Raji (cell line): ENCODE results near the gene ABLIM3.

ENCODE experiments used
- POLR2A ChIP-seq: IDR thresholded peaks from 2 replicates; pipeline ENCODE4 v1.6.1; 2011; ENCODE audit warnings: low read depth, low read length, control low read depth; ENCODE audit not compliant: insufficient read depth

ABLIM3 gene

GRCh38 chr5:149261246-149261645 lies 120.0 kb downstream of the ABLIM3 start:
- no peak for TF ChIP-seq POLR2A

- TF ChIP-seq POLR2A = no peak
Observed at GRCh38 chr5:149262315-149262714, 121.0 kb downstream of the ABLIM3 start.

DNA sequence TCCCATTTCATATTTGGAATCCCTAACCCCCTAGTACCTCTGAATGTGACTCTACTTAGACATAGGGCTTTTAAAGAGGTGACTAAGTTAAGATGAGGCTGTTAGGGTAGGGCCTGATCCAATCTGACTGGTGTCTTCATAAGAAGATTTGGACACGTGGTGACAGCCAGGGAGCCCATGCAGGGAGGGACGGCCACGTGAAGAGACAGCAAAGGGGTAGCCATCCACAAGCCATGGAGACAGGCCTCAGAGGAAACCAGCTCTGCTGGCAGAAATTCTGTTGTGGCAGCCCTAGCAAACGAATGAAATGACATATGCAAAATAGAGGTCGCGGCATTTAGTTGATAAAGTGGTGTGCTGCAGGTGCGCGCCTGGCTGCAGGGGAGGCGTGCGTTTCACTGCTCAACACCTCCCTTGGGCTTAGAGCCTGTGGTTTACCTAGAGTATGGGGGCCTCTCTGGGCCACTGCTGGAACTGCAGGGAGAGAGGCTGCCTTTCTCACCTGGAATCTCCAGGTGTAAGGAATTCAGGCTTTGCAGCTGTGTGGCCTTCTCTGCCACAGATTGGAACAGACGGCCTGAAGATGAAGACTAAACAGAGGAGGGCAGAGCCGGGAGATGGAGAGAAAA lies 123.3 kb downstream of the ABLIM3 start:
- TF ChIP-seq POLR2A = no peak

DNA sequence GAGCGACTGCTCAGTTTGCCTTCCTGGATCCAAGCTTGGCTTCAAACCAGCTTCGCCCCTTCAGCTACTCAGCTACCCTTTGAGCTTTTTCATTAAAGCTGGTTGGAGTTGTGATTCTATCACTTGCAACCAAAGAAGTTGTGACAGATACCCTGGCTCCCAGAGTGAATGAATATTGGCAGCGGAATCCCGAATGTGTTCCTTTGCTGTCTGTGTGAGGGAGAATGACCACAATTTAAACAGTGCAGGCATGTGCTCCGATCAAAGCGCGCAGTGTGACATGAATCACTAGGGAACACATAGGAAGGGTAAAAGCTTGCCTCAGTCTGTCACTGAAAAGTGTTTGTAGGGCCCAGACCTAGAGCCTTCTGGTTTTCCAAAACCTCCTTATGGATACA lies 123.8 kb downstream of the ABLIM3 start:
- no peak for TF ChIP-seq POLR2A

GRCh38 chr5:149265597-149265996 lies 124.3 kb downstream of the ABLIM3 start:
- no peak for TF ChIP-seq POLR2A

DNA sequence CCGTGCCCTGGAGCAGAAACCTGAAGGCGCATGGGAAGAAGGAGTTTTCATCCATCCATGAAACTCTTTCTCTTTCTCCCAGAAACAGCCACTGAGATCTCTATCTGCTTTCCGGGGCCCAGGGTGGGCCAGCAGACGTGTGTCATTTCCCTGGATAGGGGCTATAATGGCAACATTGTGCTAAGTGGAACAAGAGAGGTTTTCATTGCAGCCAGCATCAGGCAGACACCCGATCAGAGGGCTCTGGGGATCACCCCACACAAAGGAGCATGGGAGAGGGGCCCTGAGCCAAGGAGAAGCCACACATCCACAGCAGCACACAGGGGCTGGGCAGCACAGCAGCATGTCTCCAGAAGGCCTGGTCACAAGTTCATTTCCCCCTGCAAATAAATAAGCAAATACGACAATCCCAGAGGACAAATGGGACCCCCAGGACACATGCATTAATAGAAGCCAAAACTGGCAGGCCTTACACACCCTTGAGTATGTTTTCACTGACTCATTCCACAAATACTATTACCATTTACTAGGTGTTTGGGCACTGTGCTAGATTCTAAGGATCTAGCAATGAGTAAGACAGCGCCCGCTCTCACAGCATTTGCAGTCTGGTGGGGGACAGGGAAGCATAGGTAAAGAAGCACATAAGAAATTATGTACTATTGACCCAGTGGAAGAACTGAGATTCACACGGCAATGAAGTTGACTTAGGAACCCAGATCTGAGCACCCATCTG lies 126.1 kb downstream of the ABLIM3 start:
- TF ChIP-seq POLR2A = no peak

DNA sequence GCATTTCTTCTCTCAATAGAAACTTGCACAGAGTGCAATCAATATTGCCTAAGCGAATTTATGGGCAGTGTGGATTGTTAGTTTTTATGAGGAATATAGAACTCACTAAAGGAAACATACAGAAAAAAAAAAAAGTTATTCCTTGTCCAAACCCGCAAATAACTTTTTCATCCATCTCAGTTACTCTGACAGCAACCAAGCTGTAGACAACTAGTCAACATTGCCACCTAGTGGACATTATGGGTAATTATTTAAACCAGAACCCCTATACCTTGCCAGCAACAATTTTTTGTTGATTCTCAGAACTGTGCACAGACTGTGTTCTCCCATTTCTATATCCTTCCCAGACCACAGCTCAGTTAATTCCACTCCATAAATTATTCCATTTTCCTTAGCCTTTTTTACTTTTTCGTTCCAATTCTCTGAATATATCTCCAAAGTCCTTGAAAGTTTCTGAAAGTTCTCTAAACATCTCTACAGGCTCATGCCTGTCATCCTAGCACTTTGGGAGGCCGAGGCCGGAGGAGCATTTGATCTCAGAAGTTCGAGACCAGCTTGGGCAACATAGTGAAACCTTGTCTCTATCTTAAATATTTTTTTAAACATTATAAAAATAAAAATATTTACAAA lies 127.8 kb downstream of the ABLIM3 start:
- no peak for TF ChIP-seq POLR2A

- no peak for TF ChIP-seq POLR2A
Observed at GRCh38 chr5:149271195-149271715, 130.0 kb downstream of the ABLIM3 start.

- TF ChIP-seq POLR2A = no peak
Observed at GRCh38 chr5:149271716-149272563, 130.6 kb downstream of the ABLIM3 start, which contains the start of gene AFAP1L1. TSS of gene AFAP1L1 (plus strand) at chr5:149271859. CDS start at chr5:149271969, 110 bp downstream.

GRCh38 chr5:149273237-149273636 lies 131.9 kb downstream of the ABLIM3 start:
- TF ChIP-seq POLR2A = no peak

GRCh38 chr5:149273950-149274349 lies 132.7 kb downstream of the ABLIM3 start:
- TF ChIP-seq POLR2A = no peak

- TF ChIP-seq POLR2A = no peak
Observed at GRCh38 chr5:149274939-149275338, 133.6 kb downstream of the ABLIM3 start.

DNA sequence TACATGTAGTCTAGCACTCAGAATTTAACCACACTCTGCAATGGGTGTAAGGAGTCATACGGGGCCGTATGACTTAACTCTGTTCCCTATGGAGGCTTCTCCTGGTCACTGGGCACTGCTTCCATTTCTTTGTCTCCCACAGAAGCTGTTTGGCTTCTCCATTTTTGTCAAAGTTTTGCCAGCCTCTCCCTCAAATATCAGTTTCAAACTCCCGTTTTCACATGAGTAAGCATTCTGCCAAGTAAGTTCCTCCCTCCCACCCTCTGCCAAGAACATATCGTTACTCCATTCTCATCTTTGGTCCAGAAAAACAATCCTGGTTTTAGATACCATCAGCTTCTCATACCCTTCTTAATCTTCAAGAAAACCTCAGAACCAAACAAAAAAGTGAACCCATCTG lies 136.5 kb downstream of the ABLIM3 start:
- no peak for TF ChIP-seq POLR2A

DNA sequence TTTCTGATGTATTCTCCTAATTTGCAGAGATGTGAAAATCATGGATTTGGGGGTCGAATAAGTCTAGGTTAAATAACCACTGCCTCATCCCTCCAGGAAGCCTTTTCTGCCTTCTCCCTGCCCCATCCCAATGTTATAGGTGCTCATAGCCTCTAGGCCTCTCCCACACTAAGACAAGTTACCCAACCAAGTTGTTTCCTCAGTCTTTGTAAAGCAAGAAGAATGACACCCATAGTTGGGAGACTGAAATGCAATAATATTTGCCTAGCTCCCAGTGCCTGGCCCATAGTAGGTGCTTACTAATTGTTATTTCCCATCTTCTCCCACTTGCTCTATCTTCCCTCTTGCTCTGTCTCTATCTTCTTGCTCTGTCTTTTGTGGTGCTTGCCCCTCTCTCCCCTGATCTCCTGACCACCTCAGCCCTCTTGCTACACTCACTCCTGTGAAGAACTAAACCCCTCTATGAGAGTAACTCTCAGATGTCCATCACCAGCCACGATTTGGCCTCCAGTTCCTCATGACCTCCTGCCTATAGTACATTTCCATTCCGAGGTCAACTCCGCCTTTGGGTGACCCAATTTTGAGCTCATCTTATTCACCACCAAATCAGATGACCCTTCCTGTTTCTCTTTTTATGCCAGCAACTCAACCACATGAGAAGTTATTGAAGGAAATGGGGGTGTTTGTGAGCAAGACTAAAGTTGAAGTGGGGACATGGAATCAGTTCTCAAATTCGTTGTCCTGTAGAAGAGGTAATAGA lies 137.3 kb downstream of the ABLIM3 start:
- TF ChIP-seq POLR2A = no peak
